Measurements from ENCODE around the gene UGDH.

GRCh38 chr4:39466747-39467146, 60.5 kb downstream of the UGDH start:
- TF ChIP-seq CTCF (IDR thresholded peaks at IDR 0.05; ENCODE audit: low read length), result no peak
- TF ChIP-seq EZH2 (IDR thresholded peaks at IDR 0.05; ENCODE audit: borderline replicate concordance, low read length), result no peak

Data from OCI-LY1 (cell line).